DLD1 (cell line): Measurements from ENCODE around the gene MYLK4.

Source experiments
- in situ Hi-C: cut with HindIII; loops from 2 replicates; pipeline ENCODE4 v1.10.0; 2017; ENCODE audit warnings: low sequenced_read_pairs

Gene MYLK4

DNA sequence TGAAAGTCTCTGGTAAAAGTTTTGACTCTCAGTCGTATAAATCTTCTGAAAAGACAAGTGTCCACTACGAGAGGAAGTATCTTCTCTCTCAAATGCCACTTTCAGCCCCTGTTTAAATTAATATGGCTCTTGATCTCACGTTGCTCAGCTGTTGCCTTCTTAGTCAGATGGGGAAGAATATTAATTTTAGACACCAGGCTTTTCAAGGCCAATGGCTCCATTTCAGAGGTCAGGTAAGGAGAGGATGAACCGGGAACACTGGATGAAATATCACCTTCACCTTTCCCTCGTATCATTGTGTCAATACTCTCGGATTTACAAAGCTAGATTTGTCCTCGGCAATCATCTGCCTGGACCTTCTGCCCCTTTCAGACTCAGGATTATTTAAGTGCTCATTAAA lies at the start of gene MYLK4:
MYLK4 (minus strand) TSS at position 91 of the 400 bp plus-strand sequence. CDS start 1,628 bp downstream, outside the sequence.
- in situ Hi-C loops = no loop called here

DNA sequence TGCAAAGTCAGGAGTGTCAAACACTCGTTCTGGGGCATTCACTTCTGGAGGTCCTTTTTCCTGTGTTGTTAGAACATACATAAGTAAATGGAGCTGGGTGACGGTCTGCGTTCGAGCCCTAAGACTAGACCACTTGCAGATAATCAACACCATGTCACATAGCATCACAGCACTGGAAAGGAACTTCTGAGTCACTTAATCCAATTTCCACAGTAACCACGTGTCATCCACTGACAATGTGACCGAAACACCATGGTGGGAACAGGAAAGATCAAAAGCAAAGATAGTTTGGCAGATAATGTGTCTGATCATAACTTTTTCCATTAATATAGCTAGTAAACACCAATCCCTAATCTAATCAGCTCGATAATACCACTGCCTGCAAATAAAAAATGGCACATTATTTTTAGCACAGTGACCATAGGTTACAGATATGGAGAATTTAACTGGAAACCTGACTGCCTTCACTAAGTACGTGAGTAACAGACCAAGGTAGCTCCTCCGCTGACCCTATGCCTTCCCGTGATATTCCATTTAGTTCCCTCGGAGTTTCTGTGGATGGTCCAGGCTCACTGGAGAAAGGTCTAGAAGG lies 49.3 kb upstream of the MYLK4 start:
- in situ Hi-C loops = no loop called here

DNA sequence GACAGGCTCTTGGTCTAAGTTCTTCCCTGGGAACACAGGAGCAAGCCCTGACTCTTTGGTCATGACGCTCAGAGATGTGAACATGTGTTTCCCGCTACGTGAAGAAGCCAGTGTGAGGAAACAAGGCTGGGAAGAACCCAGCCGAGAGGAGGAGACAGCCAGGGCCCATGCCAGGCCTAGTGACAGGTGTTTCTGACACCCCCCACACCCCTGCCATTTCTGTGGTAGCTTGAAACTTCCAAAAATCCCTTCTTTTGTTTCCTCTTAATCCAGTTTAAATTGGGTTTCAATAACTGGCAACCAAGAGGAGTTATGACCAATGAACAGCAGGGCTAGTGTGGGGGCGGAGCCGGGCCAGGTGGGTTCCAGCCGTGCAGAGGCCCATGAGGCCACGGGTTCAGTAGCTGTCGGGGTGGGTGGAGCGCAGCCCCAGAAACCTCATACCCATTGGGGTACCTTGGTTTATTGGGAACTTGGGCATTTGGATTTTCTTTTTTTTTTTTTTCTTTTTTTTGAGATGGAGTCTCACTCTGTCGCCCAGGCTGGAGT lies 47.9 kb upstream of the MYLK4 start:
- in situ Hi-C loops = no loop called here

DNA sequence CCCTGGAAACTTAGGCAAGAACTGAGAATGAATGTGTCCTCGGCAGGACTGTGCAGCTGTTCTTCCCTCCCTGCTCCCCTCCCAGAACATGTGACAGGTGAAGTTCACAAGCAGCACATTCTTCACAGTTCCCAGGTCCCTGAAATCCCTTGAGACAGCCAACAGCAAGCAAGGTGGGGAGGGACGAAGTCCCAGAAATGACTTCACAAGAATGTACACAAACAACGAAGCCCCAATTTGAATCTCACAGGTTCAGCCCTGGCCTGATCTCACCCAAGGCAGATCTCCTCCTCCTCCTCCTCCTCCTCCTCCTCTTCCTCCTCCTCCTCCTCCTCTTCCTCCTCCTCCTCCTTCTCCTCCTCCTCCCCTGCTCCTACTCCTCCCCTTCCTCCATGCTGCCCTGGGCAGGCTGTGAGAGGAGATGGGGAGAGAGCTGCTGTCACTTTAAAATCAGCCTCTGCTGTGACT lies 46.9 kb upstream of the MYLK4 start:
- in situ Hi-C loops = no loop called here

DNA sequence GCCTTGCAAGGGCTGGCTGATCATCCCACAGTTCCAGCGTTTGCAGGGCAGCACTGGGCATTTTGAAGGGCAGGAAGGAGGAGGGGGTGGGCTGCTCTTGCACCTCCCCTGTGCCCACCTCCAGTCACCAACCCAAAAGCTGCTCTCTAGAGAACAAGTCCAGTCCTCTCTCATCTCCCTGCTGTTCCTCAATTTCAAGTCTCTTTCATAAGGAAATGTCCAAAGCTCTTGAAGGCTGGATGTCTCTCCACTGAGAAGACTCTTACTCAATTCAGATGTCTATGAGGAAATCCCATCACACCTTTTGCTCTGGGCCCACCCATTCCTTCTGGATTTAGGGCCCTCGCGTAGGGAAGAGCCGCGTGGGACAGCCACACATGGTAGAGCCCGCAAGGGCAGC lies 46.1 kb upstream of the MYLK4 start:
- in situ Hi-C loops = no loop called here

DNA sequence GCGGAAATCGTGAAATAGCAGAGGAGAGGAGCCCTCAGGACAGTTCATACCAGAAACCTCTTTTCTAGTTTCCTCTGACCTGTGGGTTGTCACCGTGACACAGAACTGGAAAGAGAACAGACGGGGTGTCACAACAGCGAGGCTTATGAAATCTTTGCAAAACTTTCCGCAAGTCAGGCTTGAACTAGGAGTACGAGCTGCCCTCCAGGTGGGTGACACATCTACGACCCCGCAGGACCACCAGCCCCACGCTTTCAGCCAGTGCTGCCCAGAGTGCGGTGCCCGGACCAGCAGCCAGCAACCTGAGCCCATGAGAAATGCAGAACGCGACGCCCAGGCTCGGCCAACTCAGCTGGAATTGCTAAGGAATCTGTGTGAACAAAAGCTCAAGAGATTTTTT lies 45.2 kb upstream of the MYLK4 start:
- in situ Hi-C loops = no loop called here

DNA sequence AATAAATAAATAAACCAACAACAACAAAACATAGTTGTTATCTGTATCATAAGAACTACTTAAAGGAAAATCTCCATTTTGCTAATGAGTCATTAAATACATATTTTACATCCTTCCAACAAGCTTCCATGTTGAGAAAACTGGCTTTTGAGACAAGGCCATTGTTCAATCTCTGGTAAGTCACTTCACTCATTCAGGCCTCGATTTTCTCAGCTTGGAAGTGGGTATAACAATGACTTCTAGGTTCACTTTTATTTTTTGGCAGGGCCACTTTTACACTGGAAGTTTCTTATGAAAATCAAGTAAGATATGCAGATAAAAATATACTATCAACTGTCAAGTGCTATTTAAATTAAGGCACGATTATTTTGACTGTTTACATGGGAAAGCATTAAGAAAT lies 44.4 kb upstream of the MYLK4 start:
- in situ Hi-C loops = no loop called here

DNA sequence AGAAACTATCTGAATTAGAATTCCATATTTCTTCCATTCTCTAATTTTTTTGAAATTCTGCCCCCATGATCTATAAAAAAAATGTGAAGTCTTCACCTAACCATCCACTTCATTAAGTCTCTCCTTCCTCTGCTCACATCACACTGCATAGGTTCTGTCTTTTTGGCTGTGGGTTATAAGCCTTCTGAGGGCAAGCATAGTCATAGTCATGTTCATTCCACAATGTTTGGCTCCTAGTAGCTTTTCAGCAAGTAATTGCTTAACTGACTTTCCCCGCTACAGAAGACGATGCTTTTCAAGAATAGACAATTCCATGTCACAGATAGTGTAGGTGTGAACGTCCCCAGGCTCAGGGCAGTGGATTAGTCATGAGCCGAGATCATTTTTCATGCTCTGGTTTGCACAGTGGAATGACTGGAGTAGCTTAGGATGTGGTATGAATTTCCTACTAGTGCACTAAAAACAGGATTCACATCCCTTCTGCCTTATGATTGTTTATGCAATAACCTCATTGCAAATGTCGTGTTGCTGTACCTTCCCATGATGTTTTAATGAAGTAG lies 43.5 kb upstream of the MYLK4 start:
- in situ Hi-C loops = no loop called here

DNA sequence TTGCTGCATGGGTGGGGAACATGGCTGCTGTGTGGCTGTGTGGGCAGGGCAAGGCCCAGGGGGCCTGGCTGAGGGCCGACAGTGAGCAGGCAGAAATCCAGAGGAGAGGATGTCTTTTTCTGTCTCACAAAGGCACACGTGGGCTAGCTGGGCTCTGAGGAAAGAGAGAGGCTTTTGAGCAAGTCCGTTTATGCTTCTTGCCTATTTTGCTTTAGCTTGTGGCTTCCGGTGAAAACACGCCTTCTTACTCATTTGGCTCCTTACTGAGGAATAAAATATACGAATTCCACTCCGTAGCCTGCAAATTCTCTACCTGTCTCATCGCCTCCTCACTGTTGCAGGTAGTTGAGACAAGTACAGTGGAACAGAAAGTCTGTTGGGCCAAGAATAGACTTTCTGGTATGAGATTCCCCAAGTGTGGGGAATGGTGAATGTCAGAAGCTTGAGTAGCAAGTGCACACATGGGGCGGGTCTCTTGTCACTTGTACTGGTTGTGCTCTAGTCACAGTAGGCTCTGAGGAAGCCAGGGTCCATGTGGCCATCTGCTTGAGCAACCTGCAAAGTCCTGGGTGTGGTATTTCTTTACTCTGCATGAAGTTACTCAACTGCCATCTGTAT lies 42.9 kb upstream of the MYLK4 start:
- in situ Hi-C loops = no loop called here

DNA sequence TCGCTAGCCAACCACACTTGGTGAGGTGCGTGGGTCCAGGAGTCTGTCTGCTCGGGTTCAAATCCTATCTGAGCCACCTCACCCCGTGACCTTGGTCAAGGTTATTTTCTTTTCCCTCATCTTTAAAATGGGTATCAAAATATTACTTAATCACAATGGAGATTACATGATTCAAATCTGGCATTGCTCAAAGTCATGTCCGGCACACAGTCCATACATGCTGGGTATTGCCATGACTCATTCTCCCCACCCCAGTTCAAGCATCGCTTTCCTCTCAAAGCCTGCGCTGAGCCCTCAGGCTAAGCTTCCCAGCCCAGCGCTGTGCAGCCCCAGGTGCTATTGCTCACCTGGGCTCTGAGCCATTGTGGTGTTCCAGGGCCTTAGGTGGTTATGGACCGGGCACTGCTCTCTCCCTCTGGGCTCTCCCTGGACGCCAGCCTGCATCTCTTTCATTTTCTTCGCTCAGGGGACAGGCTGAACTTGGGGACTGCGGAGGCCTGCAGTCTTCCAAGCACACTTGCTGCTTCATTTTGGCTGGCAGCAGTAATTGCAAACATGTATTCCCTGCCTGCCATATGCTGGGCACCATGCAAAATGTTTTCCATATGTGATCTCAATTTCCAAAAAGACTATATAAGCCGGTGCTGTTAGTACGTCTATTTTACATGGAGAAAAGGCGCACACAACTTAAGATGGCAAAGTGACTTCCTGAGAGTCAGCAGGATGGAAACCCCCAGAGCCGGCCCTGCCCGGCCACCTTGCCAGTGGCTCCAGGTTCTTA lies 41.8 kb upstream of the MYLK4 start:
- in situ Hi-C loops = no loop called here

DNA sequence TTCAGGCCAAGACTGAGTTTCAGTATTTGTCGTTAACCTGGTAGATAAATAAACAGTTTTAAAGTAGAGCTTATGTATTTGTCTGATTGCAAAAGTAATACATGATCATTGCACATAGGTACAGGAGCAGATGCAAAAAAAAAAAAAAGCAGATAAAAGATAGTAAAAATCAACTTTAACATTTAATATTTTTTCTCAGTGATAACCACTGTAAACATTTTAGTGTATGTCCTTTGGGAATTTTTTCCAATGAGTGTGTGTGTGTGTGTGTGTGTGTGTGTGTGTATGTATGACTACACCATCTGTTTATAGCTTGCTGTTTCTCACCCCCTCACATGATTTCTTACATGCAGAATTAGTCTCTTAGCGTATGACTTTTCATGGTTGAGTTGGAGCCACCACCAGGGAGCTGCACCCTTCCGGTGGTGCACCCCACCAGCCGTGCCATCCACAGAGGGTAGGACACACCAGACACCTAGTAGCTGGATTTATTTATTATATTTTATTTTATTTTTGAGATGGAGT lies 40.8 kb upstream of the MYLK4 start:
- in situ Hi-C loops = no loop called here

DNA sequence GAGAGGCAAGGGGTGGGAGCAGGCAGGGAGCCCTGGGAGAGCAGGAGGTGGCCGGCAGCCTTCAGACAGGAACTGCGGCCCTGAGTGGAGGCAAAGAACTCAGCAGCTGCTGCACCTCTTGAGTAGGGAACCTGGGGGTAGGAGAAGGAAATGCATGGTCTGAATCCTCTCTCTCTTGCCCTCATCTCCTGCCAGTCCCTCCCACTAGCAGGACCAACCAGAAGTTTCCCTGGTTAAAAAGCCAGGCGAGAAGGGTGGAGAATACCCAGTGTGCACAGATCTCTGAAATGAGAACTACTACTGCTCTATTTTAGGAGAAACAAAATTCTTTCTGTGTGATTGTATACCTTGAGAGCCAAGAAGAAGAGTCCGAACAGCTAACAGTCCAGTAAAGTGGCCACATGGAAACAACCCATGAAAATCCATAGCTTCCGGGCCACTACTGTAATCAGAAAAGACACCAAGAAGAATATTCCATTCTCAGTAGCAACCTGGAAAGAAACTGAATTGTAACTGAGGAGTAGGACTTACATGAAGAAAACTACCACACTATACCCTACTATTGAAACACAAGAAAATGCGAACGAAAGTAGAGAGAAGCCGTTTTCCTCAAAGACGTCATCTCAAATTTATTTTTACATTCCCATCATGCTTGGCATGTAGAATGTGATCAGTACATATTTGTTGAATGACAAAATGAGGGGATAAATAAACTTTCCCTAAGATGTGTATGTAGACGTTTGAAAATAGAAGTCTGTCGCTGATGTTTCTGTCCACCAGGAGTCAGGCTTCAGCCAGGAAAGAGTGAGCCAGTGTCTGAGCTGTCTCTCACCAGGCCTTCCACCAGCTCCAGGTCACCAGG lies 40.1 kb upstream of the MYLK4 start:
- in situ Hi-C loops = no loop called here

DNA sequence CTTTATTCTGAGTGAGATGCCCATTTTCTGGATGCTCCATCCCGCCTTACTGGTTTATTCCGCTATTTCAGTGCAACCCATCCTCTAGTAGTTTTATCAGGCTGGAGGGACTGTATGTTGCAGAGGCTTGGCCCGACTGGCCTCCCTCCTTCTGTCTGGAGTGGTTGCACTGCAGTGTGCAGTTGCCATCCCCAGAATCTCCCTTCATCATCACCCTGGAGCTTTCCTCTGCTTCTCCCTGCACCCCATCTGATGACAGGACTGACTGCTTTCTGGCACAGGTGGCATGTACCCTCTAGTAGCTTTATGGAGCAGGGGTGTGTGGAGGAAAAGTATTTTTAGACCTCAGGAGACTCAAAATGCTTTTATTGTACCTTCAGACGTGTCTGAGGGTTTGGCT lies 35.5 kb upstream of the MYLK4 start:
- in situ Hi-C loops = no loop called here

DNA sequence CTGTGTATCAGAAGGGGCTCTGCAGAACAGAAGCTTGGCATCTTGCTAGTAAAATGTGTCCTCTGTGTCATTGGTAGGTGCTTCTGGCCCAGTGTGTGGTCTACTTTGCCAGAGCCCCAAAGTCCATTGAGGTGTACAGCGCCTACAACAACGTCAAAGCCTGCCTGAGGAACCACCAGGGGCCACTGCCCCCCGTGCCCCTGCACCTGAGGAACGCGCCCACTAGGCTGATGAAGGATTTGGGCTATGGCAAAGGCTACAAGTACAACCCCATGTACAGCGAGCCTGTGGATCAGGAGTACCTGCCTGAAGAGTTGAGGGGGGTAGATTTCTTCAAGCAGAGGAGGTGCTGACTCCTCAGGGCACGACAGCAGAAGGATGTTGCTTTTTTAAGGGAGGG lies 34.2 kb upstream of the MYLK4 start:
- in situ Hi-C loops = no loop called here

DNA sequence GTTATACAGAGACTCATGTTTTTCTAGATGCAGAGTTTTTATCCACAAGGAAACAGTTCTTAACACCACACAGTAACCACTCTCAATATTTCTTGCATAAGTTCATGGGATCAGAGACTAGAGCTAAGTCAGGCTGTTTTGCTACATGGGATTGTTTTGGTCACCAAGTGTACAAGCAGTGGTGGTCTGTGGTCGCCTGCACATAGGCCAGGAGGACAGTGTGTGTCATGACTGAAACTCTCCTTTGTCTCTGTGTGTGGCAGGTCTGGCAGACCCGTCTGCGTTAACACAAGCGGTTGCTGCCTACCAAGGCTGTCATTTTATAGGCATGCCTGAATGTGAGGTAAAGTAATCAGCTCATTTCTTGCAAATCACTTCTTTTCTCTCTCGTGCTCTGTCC lies 33.3 kb upstream of the MYLK4 start:
- in situ Hi-C loops = no loop called here

DNA sequence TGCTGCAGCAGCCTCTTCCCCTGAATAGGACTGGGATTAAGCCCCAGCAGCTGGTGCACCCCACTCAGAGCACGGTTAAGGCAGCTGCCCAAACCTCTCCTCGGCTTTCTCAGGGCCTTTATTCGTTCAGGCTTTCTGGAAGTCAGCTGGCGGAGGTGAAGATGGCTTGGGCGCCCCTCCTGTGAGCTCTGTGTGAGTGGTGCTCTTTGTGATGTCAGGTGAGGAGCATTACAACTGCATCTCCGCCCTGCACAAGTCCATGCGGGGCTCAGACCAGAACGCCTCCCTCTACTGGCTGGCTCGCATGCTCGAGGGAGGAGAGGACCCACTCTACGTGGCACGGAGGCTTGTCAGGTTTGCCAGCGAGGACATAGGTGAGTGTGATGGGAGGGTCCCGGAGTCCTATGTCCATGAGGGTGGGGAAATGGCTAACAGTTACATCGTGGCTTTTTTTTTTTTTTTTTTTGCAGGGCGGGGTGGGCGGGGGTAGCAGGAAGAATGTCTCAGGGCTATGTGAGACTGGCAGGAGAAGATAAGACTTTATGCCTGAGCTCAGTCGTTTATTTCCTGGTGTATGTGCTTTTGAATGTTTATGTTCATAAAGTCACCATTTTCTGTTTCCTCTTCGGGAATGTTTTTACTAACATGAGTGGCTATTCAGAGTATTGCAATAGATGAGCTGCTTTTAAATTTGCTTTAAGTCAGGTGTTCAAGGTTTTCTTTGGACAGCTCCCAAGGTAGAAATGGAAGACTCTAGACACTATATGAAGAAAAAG lies 32.7 kb upstream of the MYLK4 start:
- in situ Hi-C loops = no loop called here

DNA sequence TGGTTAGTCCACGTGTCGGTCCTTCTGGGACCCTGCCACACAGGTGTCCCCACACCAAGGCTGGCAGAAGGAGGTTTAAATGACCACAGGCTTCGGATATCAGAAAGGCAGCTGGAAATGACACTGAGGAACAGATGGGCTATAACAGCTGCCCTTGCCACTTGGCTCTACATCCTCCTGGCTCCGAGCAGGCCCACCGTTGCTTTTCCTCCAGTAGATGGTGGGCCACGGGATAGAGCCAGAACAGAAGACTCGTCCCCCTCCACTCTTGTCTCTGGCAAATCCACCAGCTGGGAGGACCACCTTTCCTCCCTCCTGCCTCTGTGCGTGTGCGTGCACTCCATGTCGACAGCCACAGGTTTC lies 32.1 kb upstream of the MYLK4 start:
- in situ Hi-C loops = no loop called here

DNA sequence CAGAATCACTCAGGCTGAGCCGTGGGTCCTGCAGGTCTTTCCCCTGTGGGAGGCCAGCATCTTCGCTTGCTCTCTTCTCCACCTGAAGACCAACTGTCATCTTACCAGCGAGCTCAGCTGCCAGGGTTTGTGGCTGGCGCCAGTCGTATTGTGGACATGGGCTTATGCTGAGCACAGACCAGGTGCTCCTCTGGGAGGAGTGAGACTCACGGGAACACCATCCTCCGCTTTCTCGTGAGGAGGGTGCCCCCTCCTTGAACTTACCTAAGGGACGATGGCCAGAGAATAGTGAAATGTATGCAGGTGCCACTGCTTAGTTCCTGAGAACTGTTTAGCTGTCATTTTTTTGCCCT lies 31.6 kb upstream of the MYLK4 start:
- in situ Hi-C loops = no loop called here

DNA sequence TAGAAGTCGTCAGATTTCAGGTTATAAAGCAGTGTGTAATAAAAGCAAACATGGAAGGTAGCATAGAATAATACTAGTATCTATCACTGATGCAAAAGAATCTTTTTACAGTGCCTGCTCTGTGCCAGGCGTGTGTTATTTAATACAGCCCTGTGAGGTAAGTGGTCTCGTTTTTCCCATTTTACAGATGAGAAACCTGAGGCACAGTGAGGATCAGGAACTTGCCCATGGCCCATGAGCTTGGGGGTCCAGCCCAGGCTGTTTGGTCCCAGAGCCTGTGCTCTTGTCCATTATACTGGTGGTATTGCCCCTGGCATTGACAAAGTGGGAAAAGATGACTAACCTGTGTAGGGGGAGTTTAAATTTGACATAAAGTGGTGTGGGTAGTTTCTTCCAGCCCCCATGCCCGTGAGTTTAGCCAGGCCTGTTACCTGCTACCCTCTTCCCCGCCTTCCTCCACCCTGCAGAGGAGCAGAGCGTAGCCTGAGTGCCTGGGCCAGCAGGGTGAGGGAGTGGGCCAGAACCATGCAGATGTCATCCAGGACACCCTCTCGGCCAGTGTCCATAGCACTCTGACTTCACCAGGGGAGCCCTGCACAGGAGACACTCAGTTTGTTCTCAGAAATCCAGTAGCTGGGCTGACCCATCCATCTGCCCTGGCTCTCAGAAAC lies 31.1 kb upstream of the MYLK4 start:
- in situ Hi-C loops = no loop called here
